ENCODE results near the gene TUBB3. TPM values are rescaled to one million over a fixed set of nuclear protein-coding genes. Genes with fewer than 3 reads are reported as not detected.

Gene TUBB3
- total and polyA plus RNA-seq, 2 of the 8 experiments (the other 6 are each of a cell fraction or from before 2014, with no cell fraction given) = 275 to 393 TPM

DNA sequence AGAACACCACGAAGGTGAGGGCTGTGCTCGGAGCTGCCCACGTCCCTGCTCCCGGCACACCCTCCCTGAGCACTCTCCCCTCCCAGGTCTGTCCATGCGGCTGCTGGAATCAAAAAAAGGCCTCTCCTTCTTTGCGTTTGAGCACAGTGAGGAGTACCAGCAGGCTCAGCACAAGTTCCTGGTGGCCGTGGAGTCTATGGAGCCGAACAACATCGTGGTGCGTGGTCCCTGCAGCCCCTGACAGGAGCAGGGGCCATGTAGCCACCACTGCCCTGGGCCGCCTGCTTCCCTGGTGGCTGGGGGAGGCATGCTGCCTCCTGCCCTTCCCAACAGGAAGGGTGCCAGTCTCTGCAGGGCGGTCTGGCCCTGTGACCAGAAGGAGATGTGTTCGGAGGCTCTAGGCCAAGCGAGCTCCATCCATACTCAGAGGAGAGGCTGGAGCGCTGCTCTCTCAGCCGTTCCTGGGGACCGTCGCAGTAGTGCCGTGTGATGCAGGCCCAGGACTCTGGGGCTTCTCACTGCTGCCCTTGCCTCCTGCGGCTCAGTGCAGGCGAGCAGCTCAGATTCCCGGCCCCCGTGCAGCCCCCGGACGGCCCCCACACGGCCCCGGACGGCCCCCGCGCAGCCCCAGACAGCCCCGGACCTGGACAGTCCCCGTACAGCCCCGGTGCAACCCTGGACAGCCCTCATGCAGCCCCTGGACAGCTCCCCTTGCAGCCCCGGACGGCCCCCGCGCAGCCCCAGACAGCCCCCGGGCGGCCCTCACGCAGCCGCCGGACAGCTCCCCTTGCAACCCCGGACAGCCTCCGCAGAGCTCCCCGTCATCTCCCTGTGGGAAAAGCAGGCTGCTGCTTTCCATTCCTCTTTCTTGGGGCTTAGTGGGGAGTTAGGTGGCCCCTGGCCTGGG lies 29.2 kb upstream of the TUBB3 start (continued):
- TF ChIP-seq, protein P1, sequence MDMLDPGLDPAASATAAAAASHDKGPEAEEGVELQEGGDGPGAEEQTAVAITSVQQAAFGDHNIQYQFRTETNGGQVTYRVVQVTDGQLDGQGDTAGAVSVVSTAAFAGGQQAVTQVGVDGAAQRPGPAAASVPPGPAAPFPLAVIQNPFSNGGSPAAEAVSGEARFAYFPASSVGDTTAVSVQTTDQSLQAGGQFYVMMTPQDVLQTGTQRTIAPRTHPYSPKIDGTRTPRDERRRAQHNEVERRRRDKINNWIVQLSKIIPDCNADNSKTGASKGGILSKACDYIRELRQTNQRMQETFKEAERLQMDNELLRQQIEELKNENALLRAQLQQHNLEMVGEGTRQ (IDR thresholded peaks at IDR 0.05; ENCODE audit: low read length) = no peak
- TF ChIP-seq SIX5 (IDR thresholded peaks at IDR 0.05; ENCODE audit: low read depth, low read length) (no peak), JUND (IDR thresholded peaks at IDR 0.05; ENCODE audit: low read length) (no peak), ZNF274 (IDR thresholded peaks at IDR 0.05; ENCODE audit: borderline replicate concordance, extremely low read depth, low read length) (no peak), MAFK (IDR thresholded peaks at IDR 0.05; ENCODE audit: low read depth, low read length) (no peak), SP4 (IDR thresholded peaks at IDR 0.05; ENCODE audit: low read length) (no peak)
- TF ChIP-seq, protein P2, sequence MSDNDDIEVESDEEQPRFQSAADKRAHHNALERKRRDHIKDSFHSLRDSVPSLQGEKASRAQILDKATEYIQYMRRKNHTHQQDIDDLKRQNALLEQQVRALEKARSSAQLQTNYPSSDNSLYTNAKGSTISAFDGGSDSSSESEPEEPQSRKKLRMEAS (IDR thresholded peaks at IDR 0.05) = no peak
- TF ChIP-seq, protein P3, sequence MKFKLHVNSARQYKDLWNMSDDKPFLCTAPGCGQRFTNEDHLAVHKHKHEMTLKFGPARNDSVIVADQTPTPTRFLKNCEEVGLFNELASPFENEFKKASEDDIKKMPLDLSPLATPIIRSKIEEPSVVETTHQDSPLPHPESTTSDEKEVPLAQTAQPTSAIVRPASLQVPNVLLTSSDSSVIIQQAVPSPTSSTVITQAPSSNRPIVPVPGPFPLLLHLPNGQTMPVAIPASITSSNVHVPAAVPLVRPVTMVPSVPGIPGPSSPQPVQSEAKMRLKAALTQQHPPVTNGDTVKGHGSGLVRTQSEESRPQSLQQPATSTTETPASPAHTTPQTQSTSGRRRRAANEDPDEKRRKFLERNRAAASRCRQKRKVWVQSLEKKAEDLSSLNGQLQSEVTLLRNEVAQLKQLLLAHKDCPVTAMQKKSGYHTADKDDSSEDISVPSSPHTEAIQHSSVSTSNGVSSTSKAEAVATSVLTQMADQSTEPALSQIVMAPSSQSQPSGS (IDR thresholded peaks at IDR 0.05; ENCODE audit: low read length) = no peak
